ENCODE results near the gene GJA8.
A peak's percentile ranks its signal among the peaks of the same experiment; 100 is the strongest.
"Not testable (repeated sequence)": the region's sequence is repeated elsewhere in the genome, so short reads cannot be mapped to it uniquely, and the experiment has no call there.

GJA8 gene

GRCh38 chr1:147902253-147902845, at the start of gene GJA8:
Gene GJA8 (plus strand): TSS chr1:147902795. CDS start chr1:147907956, 5,161 bp downstream.
- DNase-seq (ENCODE audit: low read depth in 2 of 2) = no peak

GRCh38 chr1:147853391-147853790, 49.2 kb upstream of the GJA8 start:
- DNase-seq (ENCODE audit: low read depth in 2 of 2) = no peak

- not testable (repeated sequence) for DNase-seq (ENCODE audit: low read depth in 2 of 2)
These were observed 47.6 kb upstream of the GJA8 start for GRCh38 chr1:147854989-147855388.

GRCh38 chr1:147855996-147856395, 46.6 kb upstream of the GJA8 start:
- not testable (repeated sequence) for DNase-seq (ENCODE audit: low read depth in 2 of 2)

- DNase-seq (ENCODE audit: low read depth in 2 of 2) = not testable (repeated sequence)
These were observed 35.4 kb upstream of the GJA8 start for GRCh38 chr1:147867204-147867603.

GRCh38 chr1:147878022-147878421, 24.6 kb upstream of the GJA8 start:
- no peak for DNase-seq (ENCODE audit: low read depth in 2 of 2)

GRCh38 chr1:147879911-147880310, 22.7 kb upstream of the GJA8 start:
- no peak for DNase-seq (ENCODE audit: low read depth in 2 of 2)

GRCh38 chr1:147882535-147882934, 20.1 kb upstream of the GJA8 start:
- DNase-seq (ENCODE audit: low read depth in 2 of 2) = no peak

GRCh38 chr1:147890177-147890790, 12.3 kb upstream of the GJA8 start:
- DNase-seq (ENCODE audit: low read depth in 2 of 2) = peak; percentile 49 to 61

GRCh38 chr1:147891088-147891487, 11.5 kb upstream of the GJA8 start:
- DNase-seq (ENCODE audit: low read depth in 2 of 2) = no peak

GRCh38 chr1:147892216-147892615, 10.4 kb upstream of the GJA8 start:
- DNase-seq (ENCODE audit: low read depth in 2 of 2) = no peak

- peak in 1 of 2 donors; percentile 1 for DNase-seq (ENCODE audit: low read depth in 2 of 2)
These were observed 9.8 kb upstream of the GJA8 start for GRCh38 chr1:147892731-147893214.

GRCh38 chr1:147895123-147895522, 7.5 kb upstream of the GJA8 start:
- DNase-seq (ENCODE audit: low read depth in 2 of 2) = no peak

- no peak for DNase-seq (ENCODE audit: low read depth in 2 of 2)
These were observed 5.4 kb upstream of the GJA8 start for GRCh38 chr1:147897029-147897752.

- DNase-seq (ENCODE audit: low read depth in 2 of 2) = no peak
These were observed 4.8 kb upstream of the GJA8 start for GRCh38 chr1:147897789-147898188.

GRCh38 chr1:147904726-147905125, 2.1 kb downstream of the GJA8 start:
- DNase-seq (ENCODE audit: low read depth in 2 of 2) = no peak

- DNase-seq (ENCODE audit: low read depth in 2 of 2) = no peak
These were observed 5.4 kb downstream of the GJA8 start for GRCh38 chr1:147907786-147908509.

- DNase-seq (ENCODE audit: low read depth in 2 of 2) = no peak
These were observed 10.0 kb downstream of the GJA8 start for GRCh38 chr1:147912553-147912952.

- DNase-seq (ENCODE audit: low read depth in 2 of 2) = no peak
These were observed 10.9 kb downstream of the GJA8 start for GRCh38 chr1:147913362-147913942.

GRCh38 chr1:147919896-147920295, 17.3 kb downstream of the GJA8 start:
- DNase-seq (ENCODE audit: low read depth in 2 of 2) = no peak

- peak in 1 of 2 donors; percentile 1 for DNase-seq (ENCODE audit: low read depth in 2 of 2)
These were observed 22.2 kb downstream of the GJA8 start for GRCh38 chr1:147924813-147925212.

- not testable (repeated sequence) for DNase-seq (ENCODE audit: low read depth in 2 of 2)
These were observed 24.6 kb downstream of the GJA8 start for GRCh38 chr1:147927215-147927614.
